GM12875 (cell line): ENCODE measurements around the gene C2orf68.

Experiments used
- H3K4me3 ChIP-seq: one replicate; pipeline ENCODE4 v1.5.1; 2011; ENCODE audit warnings: low read depth, low read length, control low read depth
- CTCF ChIP-seq: IDR thresholded peaks from 2 replicates; pipeline ENCODE4 v1.5.1; 2011; ENCODE audit warnings: low read depth, mild to moderate bottlenecking, control low read depth, inconsistent platforms, low read length, moderate library complexity, borderline replicate concordance; ENCODE audit not compliant: insufficient read depth

Gene C2orf68

GRCh38 chr2:85647823-85648526 is 36.1 kb upstream of the C2orf68 start:
- no peak overlapping the region for H3K4me3 ChIP-seq
- TF ChIP-seq CTCF: no peak

GRCh38 chr2:85646166-85646565 is 34.3 kb upstream of the C2orf68 start:
- H3K4me3 ChIP-seq: no peak overlapping the region
- no peak for TF ChIP-seq CTCF

- TF ChIP-seq CTCF: no peak
- H3K4me3 ChIP-seq: no peak overlapping the region
These were observed 33.0 kb upstream of the C2orf68 start for GRCh38 chr2:85644909-85645308.

GRCh38 chr2:85642725-85643124 is 30.9 kb upstream of the C2orf68 start:
- H3K4me3 ChIP-seq: no peak overlapping the region
- no peak for TF ChIP-seq CTCF

GRCh38 chr2:85635636-85636035 is 23.8 kb upstream of the C2orf68 start:
- TF ChIP-seq CTCF: no peak

GRCh38 chr2:85635011-85635410 is 23.1 kb upstream of the C2orf68 start:
- TF ChIP-seq CTCF: no peak
- no peak overlapping the region for H3K4me3 ChIP-seq

More at GRCh38 chr2:85635636-85636035, 23.8 kb upstream of the C2orf68 start:
- no peak overlapping the region for H3K4me3 ChIP-seq

- TF ChIP-seq CTCF: no peak
- H3K4me3 ChIP-seq: no peak overlapping the region
These were observed 19.4 kb upstream of the C2orf68 start for GRCh38 chr2:85631316-85631715.
